ELF-1 (cell line): ENCODE results near the gene BABAM2.
"Not testable (repeated sequence)": the region's sequence is repeated elsewhere in the genome, so short reads cannot be mapped to it uniquely, and the experiment has no call there.

Source experiments
- DNase-seq: peaks from one replicate; pipeline ENCODE4 v3.0.0-alpha.2; 2016; ENCODE audit warnings: low read depth, low spot score

The BABAM2 gene

DNA sequence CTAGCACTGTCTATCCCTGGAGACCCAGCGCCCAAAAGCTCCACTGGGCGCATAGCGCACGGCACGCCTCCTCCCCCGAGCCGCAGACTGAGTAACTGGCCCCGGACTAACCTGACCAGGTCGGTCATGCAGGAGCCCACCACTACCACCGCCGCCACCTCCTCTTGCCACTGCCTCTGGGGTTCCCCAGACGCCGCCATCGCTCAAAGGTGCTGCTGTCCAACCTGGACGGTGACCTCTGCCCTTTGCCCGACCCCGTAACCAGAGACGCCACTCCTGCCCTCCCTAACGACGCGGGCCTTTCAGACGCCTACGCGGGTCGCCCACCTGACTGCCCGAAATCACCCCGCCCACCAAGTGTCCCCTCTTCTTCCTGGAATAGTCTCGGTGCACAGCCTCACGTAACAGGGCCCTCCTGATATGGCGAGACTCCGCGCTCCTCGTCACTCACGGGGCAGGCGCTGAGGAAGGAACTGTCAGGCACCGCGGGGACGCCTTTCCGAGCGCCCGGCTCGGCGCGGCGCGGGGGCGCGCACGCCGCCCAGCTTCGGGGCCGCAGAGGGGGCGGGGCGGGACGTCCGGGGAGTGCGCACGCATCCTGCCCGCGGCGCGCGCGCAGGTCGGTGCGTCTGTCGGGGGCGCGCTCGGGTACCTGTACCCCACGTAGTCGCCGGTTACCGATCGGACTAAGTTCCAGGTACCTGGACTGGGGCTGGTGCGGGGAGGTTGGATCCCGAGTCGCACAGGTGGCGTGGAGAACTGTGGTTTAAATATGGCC lies at the start of gene BABAM2, which contains the start of gene RBKS:
TSS of gene BABAM2 (plus strand) at position 584 of the 778 bp plus-strand sequence. CDS start 3,828 bp downstream, outside the sequence.
TSS of gene RBKS (minus strand) at position 242 of the 778 bp plus-strand sequence. CDS start at position 200, 42 bp downstream.
- peak; percentile 90 for DNase-seq

DNA sequence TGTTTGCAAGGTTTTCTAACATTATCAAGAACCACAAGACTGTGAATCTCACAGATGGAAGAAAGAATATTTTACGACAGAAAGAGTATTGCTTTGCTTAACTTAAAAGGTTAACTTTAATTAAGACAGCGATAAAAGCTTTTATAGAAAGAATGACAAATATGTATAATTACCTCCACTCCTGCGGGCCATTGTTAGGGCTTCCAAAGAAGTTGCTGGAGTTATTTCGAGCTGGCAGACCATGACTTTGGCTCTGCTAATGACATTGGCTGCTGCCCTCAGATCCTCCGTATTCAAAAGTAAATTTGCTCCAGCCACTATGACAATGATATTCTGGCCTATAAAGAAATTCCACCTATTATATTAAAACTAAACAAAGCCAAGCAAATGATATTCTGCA lies 47.6 kb upstream of the BABAM2 start:
- DNase-seq, result no peak

DNA sequence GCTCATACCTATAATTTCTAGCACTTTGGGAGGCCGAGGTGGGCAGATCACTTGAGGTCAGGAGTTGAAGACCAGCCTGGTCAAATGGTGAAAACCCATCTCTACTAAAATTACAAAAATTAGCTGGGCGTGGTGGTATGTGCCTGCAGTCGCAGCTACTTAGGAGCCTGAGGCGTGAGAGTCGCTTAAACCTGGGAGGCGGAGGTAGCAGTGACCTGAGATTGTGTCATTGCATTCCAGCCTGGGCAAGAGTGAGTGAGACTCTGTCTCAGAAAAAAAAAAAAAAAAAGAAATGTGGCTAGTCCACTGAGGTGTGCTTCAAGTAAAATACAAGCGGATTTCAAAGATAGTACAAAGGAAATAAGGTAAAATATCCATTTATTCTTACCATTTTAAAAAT lies 46.5 kb upstream of the BABAM2 start:
- DNase-seq, result peak; percentile 14

DNA sequence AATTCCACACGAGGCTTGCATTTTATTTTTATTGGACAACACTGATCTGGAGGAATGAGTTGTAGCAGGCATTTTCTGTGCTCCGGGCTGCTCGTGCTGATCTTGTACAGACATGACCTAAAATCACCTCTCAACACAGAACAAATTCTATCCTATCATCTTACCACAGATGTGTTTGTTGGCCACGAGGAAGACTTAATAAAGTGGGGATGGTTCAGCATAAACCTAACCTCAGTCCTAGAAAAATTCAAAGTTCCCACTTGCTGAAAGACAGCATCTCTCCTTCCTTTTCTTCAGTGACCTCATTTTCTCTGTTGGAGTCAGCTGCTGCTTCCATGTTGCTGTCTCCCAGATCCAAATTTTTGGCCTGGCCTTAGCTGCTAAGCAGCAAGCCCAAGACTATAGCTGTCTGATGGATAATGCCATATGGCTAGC lies 45.7 kb upstream of the BABAM2 start:
- no peak for DNase-seq

DNA sequence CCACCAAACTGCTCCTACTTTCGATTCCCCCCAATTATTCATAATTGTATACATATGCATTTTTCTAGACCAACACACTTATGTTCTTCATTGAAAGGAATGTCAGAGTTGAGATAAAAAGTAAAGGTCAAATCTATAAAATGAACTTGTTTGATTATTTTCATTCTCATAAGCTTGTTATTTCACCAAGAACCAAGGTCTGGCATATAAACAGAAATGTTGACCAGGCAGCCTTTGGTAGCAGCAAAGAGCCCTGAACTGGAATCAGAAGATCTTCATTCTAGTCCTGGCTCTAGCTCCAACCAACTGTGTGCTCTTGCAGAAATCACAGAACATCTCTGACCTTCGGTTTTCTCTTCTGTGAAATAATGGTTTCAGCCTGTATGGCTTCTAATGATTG lies 43.2 kb upstream of the BABAM2 start:
- no peak for DNase-seq

DNA sequence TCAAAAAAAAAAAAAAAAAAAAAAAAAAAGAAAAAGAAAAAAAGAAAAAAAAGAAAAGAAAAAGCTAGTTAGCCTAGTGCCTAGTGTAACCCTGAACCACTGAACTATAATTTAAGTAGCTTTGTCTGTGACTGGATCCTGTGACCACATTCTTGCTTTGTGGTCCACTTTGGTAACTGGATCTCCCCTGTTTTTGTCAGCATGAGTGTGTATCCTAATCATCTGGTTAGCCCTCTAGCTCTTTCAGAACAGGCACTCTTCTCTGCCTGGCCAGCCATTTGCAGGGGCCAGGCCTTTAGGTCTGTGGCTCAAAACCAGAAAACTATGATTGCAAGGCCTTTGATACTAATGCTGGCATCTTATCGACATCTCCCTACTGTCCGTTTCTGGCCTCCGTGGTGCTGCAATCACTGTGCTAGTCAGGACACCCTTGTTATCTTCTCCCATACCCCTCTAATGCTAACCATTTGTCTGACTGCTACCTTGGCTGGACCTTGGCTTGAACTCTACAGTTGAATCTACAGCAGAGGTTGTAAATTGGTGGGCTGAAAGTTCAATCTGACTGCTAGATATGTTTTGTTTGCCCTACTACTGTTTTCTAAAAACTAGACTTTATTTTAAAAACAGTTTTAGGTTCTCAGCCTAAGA lies 40.8 kb upstream of the BABAM2 start:
- no peak for DNase-seq

DNA sequence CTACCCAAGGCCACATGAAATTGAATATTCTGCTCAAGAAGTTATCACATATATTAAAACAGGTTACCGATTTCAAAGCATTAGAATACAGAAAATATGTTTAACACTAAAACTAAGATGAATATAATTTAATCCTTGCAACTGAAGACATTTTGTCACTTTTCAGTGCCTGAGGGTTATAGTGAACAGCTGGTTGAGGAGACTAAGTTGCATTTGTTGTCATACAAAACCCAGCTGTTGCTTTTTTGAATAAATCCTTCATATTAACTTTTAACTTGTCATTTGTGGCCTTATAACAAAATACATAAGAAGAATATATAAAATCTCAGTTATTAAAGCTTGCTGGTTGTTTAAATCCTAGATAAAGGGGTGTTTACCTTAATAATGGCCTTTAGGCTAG lies 37.8 kb upstream of the BABAM2 start:
- no peak for DNase-seq

DNA sequence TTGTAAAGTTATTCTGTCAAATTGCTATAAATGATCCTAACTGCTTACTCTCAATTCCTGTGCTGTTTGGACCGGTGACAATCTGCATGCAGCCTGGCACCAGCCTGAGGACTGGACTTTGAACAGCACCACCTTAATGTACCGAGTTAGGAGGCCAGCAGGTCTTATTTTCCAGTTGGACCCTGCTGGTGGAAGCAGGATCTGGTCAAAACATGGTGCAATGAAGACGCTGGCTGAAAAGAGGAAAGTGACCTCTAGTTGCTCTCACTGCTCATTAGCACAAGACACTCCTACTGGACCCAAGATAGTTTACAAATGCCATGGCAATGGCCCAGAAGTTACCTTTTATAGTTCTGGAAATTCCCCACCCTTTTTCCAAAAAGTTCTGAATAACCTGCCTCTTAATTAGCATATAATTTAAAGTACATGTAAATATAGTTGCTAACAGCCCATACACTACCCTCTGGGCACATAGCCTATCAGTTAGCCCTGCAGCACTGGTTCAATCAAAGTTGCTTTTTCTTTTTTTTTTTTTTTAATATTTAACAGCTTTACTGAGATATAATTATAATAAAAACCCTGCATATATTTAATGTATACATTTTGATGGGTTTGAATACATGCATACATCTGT lies 36.2 kb upstream of the BABAM2 start:
- no peak for DNase-seq

DNA sequence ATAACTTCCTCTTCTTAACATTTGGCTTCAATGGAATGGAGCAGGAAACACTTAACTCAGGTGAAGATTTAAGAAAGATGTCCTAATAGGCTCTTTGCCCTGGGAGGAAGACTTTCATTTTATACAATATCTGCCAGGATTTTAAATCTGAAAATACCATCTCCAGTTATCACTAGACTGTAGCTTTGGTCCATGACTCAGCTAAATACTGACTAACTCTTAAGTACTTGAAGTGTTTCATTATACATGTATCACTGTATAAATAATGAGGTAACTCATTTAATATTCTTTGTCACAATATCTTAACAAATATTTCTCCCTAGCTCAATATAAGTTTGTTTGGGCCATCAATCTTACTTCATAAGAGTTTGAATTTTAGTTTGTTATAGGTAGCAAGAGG lies 35.1 kb upstream of the BABAM2 start:
- no peak for DNase-seq

DNA sequence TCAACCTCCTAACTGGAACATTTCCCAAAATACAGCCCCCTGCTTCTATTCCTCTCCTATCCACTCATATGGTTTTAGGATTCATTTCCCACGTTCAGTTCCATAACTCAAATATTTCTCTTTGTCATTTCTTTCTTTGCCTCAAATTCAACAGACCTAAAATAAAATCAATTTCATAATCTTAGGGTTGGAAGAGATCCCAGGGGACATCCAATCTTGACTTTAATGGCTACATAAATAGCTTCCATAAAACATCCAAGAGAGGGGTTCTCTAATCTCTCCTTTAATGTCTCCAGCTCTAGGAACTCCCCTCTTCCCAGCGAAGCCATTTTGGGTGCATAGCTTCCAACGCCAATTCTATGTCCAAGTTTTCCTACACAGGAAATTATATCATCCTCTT lies 34.1 kb upstream of the BABAM2 start:
- no peak for DNase-seq

DNA sequence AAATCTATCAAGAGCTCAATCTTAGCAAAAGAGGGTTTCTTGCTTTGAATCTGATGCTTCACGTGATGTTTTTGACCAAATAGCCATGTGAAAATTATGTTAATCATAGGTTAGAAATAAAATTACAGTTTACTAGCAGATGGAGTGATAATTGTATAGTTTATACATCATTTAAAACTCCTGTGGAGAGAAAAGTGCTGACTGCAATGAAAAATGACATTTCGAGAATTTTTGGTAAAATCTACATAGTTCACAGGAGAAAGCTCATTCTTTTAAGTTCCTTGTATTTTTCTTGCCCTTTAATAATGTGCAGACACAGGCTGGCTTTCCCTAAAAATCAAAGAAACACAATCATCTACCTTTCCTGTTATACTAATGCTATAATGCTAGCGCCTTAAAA lies 33.6 kb upstream of the BABAM2 start:
- DNase-seq, result no peak

DNA sequence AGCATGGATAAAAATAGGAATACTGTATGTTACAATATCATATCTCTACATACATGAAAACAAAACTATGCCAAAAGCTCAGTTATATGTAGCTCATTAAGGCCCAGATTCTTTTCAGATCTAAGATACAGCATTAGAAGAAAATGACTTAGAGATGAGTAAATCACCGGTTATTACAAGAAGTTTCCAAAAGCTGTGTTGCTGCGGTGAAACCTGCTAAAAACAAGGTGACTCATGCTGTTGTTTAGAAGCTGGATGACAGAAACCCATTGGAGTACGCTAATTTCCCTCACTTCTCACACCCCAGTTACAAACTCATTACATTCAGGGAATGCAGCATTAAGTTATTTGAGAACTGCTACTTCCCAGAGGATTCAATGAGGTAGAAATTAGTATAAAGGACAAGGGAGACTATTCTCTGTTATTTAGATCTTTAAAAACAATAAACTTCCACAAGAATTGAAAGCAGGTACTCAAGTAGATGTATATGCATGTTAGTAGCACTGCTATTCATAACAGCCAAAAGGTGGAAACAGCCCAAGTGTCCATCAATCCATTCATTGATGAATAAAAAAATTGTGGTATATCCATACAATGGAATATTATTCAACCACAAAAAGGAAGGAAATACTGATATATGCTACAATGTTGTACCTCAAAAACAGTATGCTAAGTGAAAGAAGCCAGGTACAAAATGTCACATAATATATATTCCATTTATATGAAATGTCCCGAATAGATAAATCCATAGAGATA lies 32.9 kb upstream of the BABAM2 start:
- no peak for DNase-seq

DNA sequence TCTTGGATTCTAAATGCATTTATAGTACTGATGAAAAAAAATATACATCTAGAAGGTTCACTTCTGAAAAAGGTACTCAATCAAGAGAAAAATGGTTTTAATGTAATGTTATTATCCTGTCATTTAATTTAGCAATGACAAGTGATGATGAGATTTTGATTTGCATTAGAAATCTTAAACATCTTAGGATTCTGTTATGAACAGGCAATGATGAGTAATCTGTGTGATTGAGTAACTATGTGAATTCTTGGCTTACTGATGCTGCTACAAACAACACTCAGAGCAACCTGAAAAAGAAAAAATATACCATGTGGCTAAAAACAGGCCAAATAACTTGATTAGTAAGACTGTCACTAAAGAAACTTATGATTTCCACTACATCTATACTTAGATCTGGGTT lies 30.4 kb upstream of the BABAM2 start:
- DNase-seq, result no peak

DNA sequence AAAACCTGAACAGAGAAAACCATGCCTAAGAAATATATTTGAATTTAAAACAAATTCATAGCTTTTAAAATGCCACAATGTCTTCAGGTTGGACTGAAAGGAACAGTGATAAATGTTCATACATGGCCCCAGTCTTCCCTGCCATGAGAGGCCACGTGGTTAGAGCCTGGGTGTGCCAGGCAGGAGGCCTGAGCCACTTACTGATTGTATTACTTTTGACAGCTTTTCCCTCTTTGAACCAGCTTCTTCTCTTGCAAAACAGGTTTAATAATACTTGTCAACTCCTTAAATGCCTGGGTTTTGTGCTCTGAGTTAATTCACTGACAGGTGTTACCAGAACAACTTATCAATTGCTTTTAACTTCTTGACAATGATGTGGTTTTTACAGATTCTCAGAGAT lies 27.4 kb upstream of the BABAM2 start:
- DNase-seq, result no peak

DNA sequence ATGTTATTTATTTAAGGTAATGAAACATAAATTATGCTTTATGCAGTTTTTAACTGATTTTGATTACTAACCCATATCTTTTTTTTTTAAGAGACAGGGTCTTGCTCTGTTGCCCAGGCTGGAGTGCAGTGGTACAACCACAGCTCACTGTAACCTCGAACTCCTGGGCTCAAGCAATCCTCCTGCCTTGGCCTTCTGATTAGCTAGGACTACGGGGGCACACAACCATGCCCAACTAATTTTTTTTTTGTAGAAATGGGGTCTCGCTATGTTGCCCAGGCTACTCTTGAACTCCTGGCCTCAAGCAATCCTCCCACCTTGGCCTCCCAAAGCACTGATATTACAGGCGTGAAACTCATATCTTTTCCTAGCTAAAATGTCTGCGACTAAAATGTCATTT lies 26.6 kb upstream of the BABAM2 start:
- DNase-seq, result not testable (repeated sequence)

DNA sequence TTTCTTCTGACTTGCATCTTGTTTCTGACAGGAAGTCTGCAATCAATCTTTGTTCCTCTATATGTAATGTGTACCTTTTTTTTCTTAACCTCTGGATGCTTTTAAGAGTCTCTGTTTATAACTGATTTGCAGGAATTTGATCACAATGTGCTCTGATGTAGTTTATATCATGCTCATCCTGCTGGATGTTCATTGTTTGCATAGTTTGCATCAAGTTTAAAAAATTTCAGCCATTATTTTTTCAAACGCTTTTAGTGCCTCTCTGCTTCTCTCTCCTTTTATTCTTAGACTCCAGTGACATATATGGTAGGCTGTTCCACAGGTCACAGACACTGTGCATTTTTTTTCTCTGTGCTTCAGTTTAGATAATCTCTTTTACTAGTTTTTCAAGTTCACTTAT lies 24.3 kb upstream of the BABAM2 start:
- DNase-seq, result no peak

DNA sequence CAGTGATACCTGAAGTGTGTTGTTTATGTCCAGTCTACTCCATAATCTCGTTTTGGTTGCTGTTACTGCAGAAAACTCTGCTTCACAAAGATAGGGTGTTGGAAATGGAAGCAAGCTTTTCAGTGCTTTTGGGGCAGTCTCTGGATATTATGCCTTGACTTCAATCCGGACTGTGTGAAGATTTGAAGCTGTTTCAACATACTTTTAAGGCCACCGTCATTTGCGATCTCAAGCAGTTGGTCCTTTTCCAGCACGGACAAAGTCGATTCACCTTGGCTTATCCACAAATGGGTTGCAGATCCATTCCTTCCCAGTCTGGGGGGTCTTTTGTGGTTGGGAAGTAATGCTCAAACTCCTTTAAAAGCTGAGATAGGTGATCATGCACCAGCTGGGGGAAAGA lies 20.8 kb upstream of the BABAM2 start:
- no peak for DNase-seq

DNA sequence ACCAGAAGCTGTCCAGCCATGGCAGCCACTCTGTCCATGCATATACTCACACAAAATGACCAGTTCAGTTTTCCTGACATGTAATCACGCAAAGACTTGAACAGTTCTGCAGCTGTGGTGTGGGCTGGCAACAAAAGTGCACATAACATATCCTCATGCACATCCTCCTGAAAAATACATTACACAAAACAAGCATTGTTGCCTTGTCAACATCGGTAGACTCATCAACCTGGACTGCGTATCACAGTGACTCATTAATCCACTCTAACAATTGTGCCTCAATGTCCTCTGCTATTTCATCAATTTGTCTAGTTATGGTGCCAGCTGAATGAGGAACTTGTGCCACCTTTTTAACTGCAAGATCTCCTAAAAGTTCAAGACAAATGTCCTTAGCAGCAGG lies 19.8 kb upstream of the BABAM2 start:
- DNase-seq, result no peak

DNA sequence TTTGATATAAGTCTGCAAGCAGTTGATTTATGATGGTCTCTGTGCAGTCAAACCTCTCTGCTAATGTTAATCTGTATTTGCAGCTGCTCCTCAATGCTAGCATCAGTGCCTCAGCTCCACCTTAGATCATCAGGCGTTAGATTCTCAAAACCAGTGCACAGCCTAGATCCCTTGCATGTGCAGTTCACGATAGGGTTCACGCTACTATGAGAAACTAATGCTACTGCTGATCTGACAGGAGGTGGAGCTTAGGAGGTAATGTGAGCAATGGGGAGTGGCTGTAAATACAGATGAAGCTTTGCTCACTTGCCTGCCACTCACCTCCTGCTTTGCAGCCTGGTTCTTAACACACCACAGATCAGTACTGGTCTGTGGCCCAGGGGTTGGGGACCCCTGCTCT lies 18.7 kb upstream of the BABAM2 start:
- DNase-seq, result peak; percentile 4

DNA sequence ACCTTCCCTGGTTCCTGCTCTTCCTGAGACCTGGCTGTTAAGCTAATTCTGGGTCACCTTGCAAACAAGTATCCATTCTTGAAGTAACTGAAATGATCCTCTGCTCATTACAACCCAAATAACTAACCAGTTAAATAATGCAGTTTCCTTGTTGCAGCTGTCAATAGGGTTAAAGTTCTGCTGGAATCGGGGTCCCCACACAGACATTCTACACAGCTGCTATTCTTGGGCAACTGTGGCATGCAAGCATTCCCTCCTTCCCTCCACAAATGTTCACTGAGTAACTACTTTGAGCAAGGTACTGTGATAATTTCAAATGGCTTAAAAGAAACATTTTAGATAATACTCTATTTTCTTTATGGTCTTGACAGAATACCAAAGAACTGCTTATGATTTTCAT lies 17.4 kb upstream of the BABAM2 start:
- no peak for DNase-seq

DNA sequence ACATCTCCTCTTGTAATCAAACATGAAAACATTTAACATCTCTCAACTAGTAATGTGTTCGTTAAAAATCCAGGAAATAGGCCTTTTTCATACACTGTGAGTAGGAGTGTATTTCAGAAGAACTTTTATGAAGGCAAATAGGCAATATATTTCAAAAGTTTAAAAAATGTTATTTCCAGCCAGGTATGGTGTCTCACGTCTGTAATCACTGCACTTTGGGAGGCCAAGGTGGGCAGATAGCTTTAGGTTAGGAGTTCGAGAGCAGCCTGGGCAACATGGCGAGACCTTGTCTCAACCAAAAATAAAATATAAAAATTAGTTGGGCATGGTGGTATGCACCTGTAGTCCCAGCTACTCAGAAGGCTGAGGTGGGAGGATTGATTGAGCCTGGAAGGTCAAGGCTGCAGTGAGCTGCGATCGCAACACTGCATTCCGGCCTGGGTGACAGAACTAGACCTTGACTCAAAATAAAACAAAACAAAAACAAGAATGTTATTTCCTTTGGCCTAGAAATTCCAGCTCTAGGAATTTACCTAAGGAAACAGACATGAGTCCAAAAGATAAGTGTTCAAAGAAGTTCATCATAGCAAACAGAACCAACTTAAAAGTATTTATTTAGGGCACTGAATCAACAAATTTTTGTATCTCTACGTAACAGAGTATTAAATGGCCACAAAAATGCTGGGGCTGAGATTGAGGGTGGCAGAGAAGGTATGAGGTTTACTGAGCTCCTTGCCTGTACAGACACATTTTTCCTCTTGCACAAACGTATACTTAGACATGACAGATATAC lies 15.2 kb upstream of the BABAM2 start:
- no peak for DNase-seq
